IMR-90 (cell line): Measurements from ENCODE around the gene LAMC3.

Experiments
- CTCF ChIP-seq: conservative IDR thresholded peaks from 2 replicates; pipeline ENCODE4 v1.5.1; 2012; ENCODE audit warnings: mild to moderate bottlenecking, low read depth, low read length, improper control_type of control experiment
- MAFK ChIP-seq: IDR thresholded peaks from 2 replicates; pipeline ENCODE4 v1.6.1; 2012; ENCODE audit warnings: low read depth, low read length, improper control_type of control experiment
- MXI1 ChIP-seq: IDR thresholded peaks from 2 replicates; pipeline ENCODE4 v1.6.1; 2012; ENCODE audit warnings: low read depth, mild to moderate bottlenecking, low read length, moderate library complexity, borderline replicate concordance
- POLR2A ChIP-seq: IDR thresholded peaks from 2 replicates; pipeline ENCODE4 v1.6.1; 2012; ENCODE audit warnings: mild to moderate bottlenecking, low read depth, low read length

GRCh38 chr9:130982636-130983358 lies 26.2 kb upstream of the LAMC3 start:
- TF ChIP-seq MAFK: no peak
- no peak for TF ChIP-seq CTCF
- TF ChIP-seq POLR2A: no peak
- TF ChIP-seq MXI1: no peak
